ENCODE results near the gene FIGNL1. TPM values are rescaled to one million over a fixed set of nuclear protein-coding genes. Genes with fewer than 3 reads are reported as not detected.

FIGNL1 gene
- polyA plus RNA-seq, 2 of the 4 experiments (the other 2 are of a cell fraction), result 25.4 to 27.9 TPM

DNA sequence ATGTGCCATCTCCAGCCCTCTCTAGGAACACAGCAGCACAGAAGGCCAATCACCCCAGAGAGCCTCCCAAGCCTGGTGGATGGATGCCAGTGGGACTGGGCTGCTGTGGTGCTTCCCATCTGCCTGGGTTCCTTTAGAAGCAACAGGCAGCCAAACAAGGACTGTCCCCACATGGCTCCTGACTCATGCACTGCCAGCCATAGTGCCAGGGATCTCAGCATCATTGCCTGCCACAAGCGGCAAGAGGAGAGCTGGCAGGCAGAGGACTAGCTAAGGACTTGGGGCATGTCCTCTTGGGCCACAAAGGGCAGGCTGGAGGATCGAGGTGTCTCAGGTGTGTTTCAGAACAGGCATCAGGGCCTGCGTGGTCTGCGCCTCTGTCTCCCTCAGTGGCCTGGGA is 23.4 kb upstream of the FIGNL1 start:
- no peak for DNase-seq (ENCODE audit: low read depth in 1 of 2, low spot score in 1 of 2)
- Histone ChIP-seq H3K4me3 (no peak overlapping the region), H3K4me1 (no peaks in the 10 kb centered on the region), H3K27ac (no peak overlapping the region), H3K4me2 (no peak overlapping the region), H3K9me3 (no peaks in the 10 kb centered on the region)
- CTCF ChIA-PET, result interaction anchor here (0.6 to 11.4 kb wide), 4 partner anchors 24 to 960 kb away, joined by 3 to 145 read pairs (median 4); no protein-coding TSS in a partner anchor
- TF ChIP-seq, protein P1, sequence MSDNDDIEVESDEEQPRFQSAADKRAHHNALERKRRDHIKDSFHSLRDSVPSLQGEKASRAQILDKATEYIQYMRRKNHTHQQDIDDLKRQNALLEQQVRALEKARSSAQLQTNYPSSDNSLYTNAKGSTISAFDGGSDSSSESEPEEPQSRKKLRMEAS (IDR thresholded peaks at IDR 0.05), result no peak
- 51% methylated on average over 2 of the region's 4 CpGs for WGBS (ENCODE audit: missing lambda C conversion rate)
- no peak for FAIRE-seq
- POLR2A ChIA-PET, result no interaction called here
- no peak for ATAC-seq

DNA sequence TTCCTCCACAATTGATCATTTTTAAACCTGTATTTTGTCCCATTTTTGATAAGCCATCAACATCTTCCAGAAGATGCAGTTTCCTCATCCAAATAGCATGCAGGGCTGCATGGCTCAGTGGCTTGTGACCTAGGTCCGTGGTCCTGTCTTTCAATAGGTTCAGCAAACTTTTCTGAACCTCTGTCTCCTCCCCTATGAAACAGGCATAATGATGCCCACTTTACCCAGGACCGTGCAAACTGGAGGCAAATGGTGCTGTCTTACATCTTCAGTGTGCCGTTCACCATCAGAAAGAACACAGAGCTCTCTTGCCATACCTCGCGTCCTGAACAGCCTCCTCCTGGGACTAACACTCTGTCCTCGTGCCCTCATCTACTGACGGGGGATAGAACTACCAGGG is 22.3 kb upstream of the FIGNL1 start:
- ChIA-PET CTCF (interaction anchor here (8.3 to 11.4 kb wide), 2 partner anchors 669 to 688 kb away, joined by 111 to 145 read pairs; no protein-coding TSS in a partner anchor), POLR2A (no interaction called here)
- Histone ChIP-seq H3K27ac (no peak overlapping the region), H3K9me3 (no peaks in the 10 kb centered on the region), H3K4me1 (0 out of 3 replicates have a peak, but pooled peaks cover 3% of the 10 kb centered on the region), H3K4me3 (no peak overlapping the region), H3K4me2 (no peak overlapping the region)
- no peak for FAIRE-seq
- TF ChIP-seq PHF8 (IDR thresholded peaks at IDR 0.05; ENCODE audit: borderline replicate concordance, low read depth) (no peak), ZFP36 (IDR thresholded peaks at IDR 0.05; ENCODE audit: borderline replicate concordance, partially characterized antibody) (no peak), RNF2 (IDR thresholded peaks at IDR 0.05; ENCODE audit: borderline replicate concordance, low read depth) (no peak), HDAC2 (IDR thresholded peaks at IDR 0.05) (no peak), CHD4 (IDR thresholded peaks at IDR 0.05; ENCODE audit: borderline replicate concordance) (no peak), JUN (IDR thresholded peaks at IDR 0.05) (no peak), FOSL2 (IDR thresholded peaks at IDR 0.05) (no peak), FOSL2 (CRISPR knock-in tag; IDR thresholded peaks at IDR 0.05) (no peak), KDM5A (IDR thresholded peaks at IDR 0.05) (no peak), RARB (CRISPR knock-in tag; IDR thresholded peaks at IDR 0.05) (no peak), RFX5 (IDR thresholded peaks at IDR 0.05) (no peak), MAFK (IDR thresholded peaks at IDR 0.05; ENCODE audit: partially characterized antibody) (no peak)
- TF ChIP-seq, protein P2, sequence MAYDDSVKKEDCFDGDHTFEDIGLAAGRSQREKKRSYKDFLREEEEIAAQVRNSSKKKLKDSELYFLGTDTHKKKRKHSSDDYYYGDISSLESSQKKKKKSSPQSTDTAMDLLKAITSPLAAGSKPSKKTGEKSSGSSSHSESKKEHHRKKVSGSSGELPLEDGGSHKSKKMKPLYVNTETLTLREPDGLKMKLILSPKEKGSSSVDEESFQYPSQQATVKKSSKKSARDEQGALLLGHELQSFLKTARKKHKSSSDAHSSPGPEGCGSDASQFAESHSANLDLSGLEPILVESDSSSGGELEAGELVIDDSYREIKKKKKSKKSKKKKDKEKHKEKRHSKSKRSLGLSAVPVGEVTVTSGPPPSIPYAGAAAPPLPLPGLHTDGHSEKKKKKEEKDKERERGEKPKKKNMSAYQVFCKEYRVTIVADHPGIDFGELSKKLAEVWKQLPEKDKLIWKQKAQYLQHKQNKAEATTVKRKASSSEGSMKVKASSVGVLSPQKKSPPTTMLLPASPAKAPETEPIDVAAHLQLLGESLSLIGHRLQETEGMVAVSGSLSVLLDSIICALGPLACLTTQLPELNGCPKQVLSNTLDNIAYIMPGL (CRISPR knock-in tag; IDR thresholded peaks at IDR 0.05; ENCODE audit: borderline replicate concordance), result no peak
- no peak for ATAC-seq
- DNase-seq (ENCODE audit: low read depth in 1 of 2, low spot score in 1 of 2), result no peak
- 63% methylated on average over 7 of the region's 7 CpGs for WGBS (ENCODE audit: missing lambda C conversion rate)

DNA sequence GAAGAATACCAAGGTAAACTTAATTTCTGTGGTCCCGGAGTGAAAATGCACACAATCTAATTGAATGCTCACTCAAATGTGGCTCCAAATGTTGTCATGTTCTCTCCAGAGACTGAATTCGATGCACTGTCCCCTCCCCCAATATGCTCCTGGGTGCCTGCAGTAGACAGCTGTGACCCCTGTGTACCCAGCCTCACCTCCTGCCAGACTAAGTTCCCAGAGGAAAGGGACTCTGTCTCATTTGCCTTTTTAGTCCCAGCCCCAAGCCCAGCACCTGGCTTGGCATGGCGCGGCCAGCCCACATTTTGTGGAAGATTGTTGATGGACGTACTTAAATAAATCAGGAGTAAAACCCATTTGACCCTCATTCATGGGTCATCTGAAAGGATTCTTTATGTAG is 21.8 kb upstream of the FIGNL1 start:
- 0 out of 3 replicates have a peak, but pooled peaks cover 3% of the 10 kb centered on the region for H3K4me1 ChIP-seq
- no peak overlapping the region for H3K4me3 ChIP-seq
- H3K9me3 ChIP-seq, result no peaks in the 10 kb centered on the region
- FAIRE-seq, result no peak
- no peak for ATAC-seq
- ChIA-PET CTCF (interaction anchor here (0.8 to 11.4 kb wide), 5 partner anchors 124 to 688 kb away, joined by 3 to 145 read pairs (median 5); no protein-coding TSS in a partner anchor), POLR2A (no interaction called here)
- H3K4me2 ChIP-seq, result no peak overlapping the region
- WGBS (ENCODE audit: missing lambda C conversion rate), result 83% methylated on average over 5 of the region's 5 CpGs
- no peak overlapping the region for H3K27ac ChIP-seq
- no peak for DNase-seq (ENCODE audit: low read depth in 1 of 2, low spot score in 1 of 2)
- TF ChIP-seq ESRRA (IDR thresholded peaks at IDR 0.05; ENCODE audit: borderline replicate concordance, low read length) (no peak), FOSB (CRISPR knock-in tag; IDR thresholded peaks at IDR 0.05) (no peak), NFE2L2 (conservative IDR thresholded peaks at IDR 0.05; ENCODE audit: low read length) (no peak), CHD2 (IDR thresholded peaks at IDR 0.05; ENCODE audit: low read length, partially characterized antibody) (no peak), TFCP2L1 (CRISPR knock-in tag; IDR thresholded peaks at IDR 0.05) (no peak), ZNF302 (CRISPR knock-in tag; IDR thresholded peaks at IDR 0.05) (no peak)
- TF ChIP-seq, protein P3, sequence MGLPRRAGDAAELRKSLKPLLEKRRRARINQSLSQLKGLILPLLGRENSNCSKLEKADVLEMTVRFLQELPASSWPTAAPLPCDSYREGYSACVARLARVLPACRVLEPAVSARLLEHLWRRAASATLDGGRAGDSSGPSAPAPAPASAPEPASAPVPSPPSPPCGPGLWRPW (IDR thresholded peaks at IDR 0.05), result no peak
- TF ChIP-seq, protein P4, sequence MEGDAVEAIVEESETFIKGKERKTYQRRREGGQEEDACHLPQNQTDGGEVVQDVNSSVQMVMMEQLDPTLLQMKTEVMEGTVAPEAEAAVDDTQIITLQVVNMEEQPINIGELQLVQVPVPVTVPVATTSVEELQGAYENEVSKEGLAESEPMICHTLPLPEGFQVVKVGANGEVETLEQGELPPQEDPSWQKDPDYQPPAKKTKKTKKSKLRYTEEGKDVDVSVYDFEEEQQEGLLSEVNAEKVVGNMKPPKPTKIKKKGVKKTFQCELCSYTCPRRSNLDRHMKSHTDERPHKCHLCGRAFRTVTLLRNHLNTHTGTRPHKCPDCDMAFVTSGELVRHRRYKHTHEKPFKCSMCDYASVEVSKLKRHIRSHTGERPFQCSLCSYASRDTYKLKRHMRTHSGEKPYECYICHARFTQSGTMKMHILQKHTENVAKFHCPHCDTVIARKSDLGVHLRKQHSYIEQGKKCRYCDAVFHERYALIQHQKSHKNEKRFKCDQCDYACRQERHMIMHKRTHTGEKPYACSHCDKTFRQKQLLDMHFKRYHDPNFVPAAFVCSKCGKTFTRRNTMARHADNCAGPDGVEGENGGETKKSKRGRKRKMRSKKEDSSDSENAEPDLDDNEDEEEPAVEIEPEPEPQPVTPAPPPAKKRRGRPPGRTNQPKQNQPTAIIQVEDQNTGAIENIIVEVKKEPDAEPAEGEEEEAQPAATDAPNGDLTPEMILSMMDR (IDR thresholded peaks at IDR 0.05), result no peak
